Skeletal muscle satellite cell (primary cell): ENCODE data around the gene NUDT4.
"Not testable (repeated sequence)": the region's sequence is repeated elsewhere in the genome, so short reads cannot be mapped to it uniquely, and the experiment has no call there.

Experiments
- H3K27me3 ChIP-seq: 2 replicates; pipeline ENCODE4 v1.7.0; 2013; ENCODE audit warnings: low read length; ENCODE audit not compliant: control insufficient read depth, insufficient read depth
- H3K36me3 ChIP-seq: 2 replicates; pipeline ENCODE4 v1.7.0; 2013; ENCODE audit warnings: mild to moderate bottlenecking, control low read depth, low read length; ENCODE audit not compliant: insufficient read depth
- H3K4me1 ChIP-seq: 2 replicates; pipeline ENCODE4 v1.7.0; 2013; ENCODE audit warnings: low read length; ENCODE audit not compliant: control insufficient read depth, insufficient read depth
- H3K4me2 ChIP-seq: 2 replicates; pipeline ENCODE4 v1.7.0; 2013; ENCODE audit warnings: mild to moderate bottlenecking, low read length
- H3K4me3 ChIP-seq: 2 replicates; pipeline ENCODE4 v1.7.0; 2013; ENCODE audit warnings: low read length
- H3K9ac ChIP-seq: 2 replicates; pipeline ENCODE4 v1.7.0; 2013; ENCODE audit warnings: mild to moderate bottlenecking, low read depth, low read length, moderate library complexity
- H3K9me3 ChIP-seq: replicated peaks from 2 replicates; pipeline ENCODE4 v1.7.0; 2013; ENCODE audit warnings: mild to moderate bottlenecking, control low read depth, low read length

Gene NUDT4

DNA sequence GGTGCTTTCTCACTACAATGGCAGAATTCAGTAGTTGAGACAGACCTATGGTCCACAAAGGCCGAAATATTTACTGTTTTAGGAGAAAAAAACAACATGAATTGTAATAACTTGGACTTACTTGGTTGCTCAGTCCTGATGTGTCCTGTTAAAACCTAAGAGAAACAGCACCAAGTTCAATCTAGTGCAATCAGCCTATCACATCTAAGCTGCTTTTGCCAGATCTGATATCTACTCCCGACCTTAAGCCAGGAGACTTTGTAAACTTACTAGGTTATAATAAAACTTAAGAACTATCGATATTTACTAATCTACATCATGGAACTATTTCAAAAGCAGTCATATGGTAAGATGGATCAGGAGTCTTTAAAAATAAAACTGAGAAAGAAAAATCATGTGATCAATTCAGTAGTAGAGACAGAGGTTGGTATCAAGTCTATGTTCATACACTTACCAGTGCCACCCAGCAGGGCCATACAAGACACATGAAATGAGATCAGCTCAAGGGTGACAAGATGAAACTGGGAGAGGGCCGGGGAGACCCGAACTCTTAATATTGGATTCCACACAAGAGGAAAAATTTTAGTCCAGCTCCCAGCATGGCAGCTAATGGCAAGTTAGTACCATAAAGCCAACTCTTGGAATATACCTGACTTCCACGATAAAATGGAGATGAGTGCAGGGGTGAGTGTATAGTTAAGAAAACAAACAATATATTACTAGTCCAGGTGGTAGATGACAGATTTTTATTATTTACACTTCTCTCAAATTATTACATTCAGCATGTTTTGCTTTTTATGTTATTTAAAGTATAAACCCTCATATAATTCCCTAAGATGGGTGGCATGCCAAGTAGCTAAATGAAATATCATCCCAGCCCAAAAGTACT lies 27.5 kb downstream of the NUDT4 start:
- no peak overlapping the region for H3K4me3 ChIP-seq
- no peak overlapping the region for H3K4me2 ChIP-seq
- H3K27me3 ChIP-seq: no peaks in the 10 kb centered on the region
- peaks cover 31% of the 10 kb centered on the region for H3K36me3 ChIP-seq
- H3K4me1 ChIP-seq: peaks cover 20% of the 10 kb centered on the region
- H3K9ac ChIP-seq: no peak overlapping the region
- no peaks in the 10 kb centered on the region for H3K9me3 ChIP-seq

DNA sequence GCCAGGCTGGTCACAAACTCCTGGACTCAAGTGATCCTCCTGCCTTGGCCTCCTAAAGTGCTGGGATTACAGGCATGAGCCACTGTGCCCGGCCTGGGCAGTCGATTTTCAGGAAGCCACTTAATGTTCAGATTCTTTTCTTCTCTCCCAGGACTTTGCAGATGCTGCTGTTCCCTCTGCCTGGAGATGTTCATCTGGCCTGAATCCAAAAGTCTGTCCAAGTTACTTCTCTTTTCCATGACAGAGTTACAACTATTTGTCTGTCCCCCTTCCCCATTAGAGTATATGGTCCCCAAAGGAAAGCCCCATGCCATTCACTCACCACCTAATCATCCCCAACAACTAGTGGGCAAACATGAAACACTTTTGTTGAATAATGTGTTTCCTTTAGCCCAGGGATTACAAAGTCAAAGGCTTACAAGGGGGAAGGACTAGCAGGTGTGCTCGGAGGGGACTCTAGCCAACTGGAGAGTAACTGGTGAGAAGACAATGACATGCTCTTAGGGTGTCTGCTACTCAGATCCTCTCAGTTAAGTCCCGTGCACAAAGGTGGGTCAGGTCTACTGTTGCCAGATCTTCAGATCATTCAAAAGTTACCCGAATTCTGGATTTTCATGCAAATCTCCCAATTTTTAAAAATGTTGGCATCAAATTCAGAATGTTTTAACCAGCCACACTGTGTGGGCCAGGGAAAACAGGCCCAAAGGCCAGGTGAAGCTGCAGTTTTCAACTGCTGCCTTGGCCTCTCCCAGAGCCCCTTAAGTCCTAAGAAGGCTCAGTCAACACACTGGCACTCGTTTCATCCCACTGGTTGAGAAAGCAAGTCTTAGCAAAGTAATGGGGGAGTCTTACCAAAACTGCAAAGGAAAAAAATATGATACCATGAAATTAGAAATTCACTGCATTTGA lies 29.6 kb downstream of the NUDT4 start:
- H3K9me3 ChIP-seq: no peaks in the 10 kb centered on the region
- peaks cover 32% of the 10 kb centered on the region for H3K4me1 ChIP-seq
- H3K9ac ChIP-seq: no peak overlapping the region
- no peaks in the 10 kb centered on the region for H3K27me3 ChIP-seq
- peaks cover 31% of the 10 kb centered on the region for H3K36me3 ChIP-seq
- no peak overlapping the region for H3K4me2 ChIP-seq
- H3K4me3 ChIP-seq: no peak overlapping the region

DNA sequence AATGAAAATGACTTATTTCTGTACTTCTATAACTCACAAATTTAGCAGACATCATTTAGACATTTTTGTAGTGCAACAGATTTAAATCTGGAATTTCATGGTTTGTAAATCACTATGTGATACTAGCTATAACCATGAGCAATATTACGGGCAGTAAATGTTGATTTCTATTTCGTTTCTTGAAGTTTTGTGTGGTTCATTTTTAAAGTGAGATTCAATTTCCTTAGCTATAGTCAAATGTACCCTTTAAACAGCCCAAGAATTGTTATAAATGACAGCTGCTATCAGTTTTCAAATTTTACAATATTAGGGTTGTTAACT lies 30.2 kb downstream of the NUDT4 start:
- H3K9me3 ChIP-seq: no peaks in the 10 kb centered on the region
- no peak overlapping the region for H3K4me2 ChIP-seq
- no peak overlapping the region for H3K4me3 ChIP-seq
- peaks cover 26% of the 10 kb centered on the region for H3K36me3 ChIP-seq
- no peak overlapping the region for H3K9ac ChIP-seq
- peaks cover 32% of the 10 kb centered on the region for H3K4me1 ChIP-seq
- no peaks in the 10 kb centered on the region for H3K27me3 ChIP-seq

DNA sequence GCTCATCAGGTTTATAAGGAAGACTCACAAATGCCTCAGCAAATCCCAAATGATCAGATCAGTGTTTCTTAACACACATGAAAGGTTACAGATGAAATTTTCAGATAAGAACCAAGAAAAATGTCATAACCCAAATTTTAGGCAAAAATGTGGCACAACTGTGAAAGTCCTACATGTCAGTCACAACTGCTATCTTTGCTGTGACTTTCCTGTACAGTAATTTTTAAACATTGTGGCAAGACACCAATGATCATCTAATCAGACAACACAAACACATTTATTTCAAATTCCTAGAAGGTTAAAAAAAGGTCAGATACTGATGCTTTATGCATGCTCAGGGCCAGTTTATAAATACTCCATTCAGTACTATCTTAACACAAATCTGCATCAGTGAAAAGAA lies 31.1 kb downstream of the NUDT4 start:
- no peak overlapping the region for H3K9ac ChIP-seq
- H3K9me3 ChIP-seq: no peaks in the 10 kb centered on the region
- H3K36me3 ChIP-seq: peaks cover 21% of the 10 kb centered on the region
- peaks cover 32% of the 10 kb centered on the region for H3K4me1 ChIP-seq
- H3K4me3 ChIP-seq: no peak overlapping the region
- no peaks in the 10 kb centered on the region for H3K27me3 ChIP-seq
- no peak overlapping the region for H3K4me2 ChIP-seq

DNA sequence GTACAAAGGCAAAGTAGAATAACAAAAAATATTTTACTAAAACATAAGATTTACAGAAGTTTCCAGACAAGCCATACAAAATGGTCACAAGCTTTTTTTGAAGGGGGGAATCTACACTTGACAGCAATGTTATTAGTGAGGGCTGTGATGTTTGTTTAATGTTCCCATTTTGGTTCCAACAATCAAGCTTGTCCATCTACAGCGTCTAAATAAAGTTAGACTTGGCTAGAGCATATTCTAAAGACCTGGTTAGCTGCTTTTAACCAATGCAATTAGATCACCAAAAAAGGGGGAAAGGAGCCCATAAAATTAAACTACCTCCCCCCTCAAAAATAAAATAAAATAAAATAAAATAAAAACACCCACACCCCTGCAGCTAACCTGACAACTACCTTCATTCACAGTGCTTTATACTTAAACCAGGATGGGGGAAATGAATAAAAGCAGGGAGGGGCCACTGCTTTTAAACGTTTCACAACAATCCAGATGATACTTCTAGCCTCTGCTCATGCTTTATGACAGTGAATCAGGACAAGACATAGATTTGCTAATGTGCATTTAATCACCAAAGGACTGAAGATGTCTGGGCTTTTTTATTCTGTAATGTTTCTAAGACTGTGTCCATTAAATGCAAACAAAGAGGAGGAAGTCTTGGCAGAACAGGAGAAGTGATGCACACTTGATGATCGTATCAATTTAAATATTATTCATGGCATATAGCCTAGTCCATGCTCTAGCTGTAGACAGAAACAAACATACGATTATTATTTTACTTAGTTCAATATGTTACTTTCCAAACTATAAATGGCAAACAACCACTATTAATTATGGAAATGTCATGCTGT lies 31.8 kb downstream of the NUDT4 start:
- not testable (repeated sequence) for H3K9me3 ChIP-seq

DNA sequence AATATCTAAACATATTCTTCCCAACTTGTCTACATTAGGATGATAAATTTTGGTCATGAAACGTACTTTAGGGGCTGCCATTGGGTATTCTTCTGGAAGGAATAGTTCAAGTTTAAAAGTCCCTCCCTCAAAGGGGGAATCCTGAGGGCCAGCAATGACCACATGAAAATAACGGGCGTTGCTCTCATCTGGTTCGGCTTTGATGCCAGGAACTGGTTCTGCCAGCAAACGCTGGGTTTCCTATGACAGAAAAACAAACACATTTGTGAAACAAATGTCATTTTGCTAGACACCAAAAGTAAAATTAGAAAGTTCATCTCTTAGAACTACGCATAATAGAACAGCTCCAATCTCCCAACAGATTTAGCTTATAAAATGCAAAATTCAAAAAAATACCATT lies 33.3 kb downstream of the NUDT4 start:
- not testable (repeated sequence) for H3K9me3 ChIP-seq, H3K4me3 ChIP-seq, H3K4me2 ChIP-seq, H3K9ac ChIP-seq, H3K27me3 ChIP-seq
- peaks cover 39% of the 10 kb centered on the region for H3K4me1 ChIP-seq
- H3K36me3 ChIP-seq: peaks cover 13% of the 10 kb centered on the region

More for the DNA sequence above, 31.8 kb downstream of the NUDT4 start:
- H3K27me3 ChIP-seq, H3K9ac ChIP-seq, H3K4me2 ChIP-seq, H3K4me3 ChIP-seq: not testable (repeated sequence)
- Histone ChIP-seq H3K4me1 (peaks cover 29% of the 10 kb centered on the region), H3K36me3 (peaks cover 13% of the 10 kb centered on the region)

DNA sequence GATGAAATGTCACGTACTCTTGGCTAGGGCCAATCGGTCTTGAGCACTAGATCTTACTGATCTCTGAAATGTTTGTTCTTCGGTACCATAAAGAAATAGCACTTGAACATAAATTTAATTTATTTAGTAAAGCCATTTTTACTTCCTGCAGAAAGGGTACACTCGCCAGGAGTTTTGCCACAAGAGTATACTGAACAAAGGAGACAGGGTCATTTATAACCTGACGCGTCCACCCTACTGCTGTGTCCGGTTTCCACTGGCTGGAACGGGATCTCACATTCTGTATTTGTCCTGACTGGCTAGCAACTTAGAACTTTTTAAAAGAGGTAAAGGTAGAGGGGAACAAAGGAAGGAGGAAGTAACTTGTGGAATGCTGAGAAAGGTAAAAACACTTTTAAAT lies 34.7 kb downstream of the NUDT4 start:
- H3K36me3 ChIP-seq, H3K9ac ChIP-seq, H3K4me2 ChIP-seq, H3K4me3 ChIP-seq, H3K27me3 ChIP-seq, H3K9me3 ChIP-seq: not testable (repeated sequence)
- peaks cover 45% of the 10 kb centered on the region for H3K4me1 ChIP-seq

DNA sequence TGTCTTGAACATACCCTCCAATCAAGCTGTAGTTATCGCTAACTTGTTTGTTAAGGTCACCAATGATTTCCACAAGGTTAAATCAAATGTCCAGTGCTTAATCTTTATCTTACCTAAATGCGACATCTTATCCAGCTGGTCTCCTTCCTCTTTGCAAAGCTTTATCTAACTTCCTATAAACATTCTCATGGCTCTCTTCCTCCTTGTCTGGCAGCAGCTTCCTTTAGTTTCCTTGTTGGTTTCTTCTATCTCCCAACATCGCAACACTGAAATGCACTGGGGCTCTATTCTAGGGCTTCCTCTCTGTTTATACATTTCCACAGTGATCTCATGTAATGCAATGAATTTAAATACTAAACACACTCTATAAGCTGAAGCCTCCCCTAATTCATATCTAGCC lies 35.3 kb downstream of the NUDT4 start:
- Histone ChIP-seq H3K4me1 (peaks cover 45% of the 10 kb centered on the region), H3K4me2 (no peak overlapping the region), H3K36me3 (peaks cover 6% of the 10 kb centered on the region), H3K27me3 (no peaks in the 10 kb centered on the region), H3K9me3 (no peaks in the 10 kb centered on the region), H3K9ac (no peak overlapping the region), H3K4me3 (no peak overlapping the region)

DNA sequence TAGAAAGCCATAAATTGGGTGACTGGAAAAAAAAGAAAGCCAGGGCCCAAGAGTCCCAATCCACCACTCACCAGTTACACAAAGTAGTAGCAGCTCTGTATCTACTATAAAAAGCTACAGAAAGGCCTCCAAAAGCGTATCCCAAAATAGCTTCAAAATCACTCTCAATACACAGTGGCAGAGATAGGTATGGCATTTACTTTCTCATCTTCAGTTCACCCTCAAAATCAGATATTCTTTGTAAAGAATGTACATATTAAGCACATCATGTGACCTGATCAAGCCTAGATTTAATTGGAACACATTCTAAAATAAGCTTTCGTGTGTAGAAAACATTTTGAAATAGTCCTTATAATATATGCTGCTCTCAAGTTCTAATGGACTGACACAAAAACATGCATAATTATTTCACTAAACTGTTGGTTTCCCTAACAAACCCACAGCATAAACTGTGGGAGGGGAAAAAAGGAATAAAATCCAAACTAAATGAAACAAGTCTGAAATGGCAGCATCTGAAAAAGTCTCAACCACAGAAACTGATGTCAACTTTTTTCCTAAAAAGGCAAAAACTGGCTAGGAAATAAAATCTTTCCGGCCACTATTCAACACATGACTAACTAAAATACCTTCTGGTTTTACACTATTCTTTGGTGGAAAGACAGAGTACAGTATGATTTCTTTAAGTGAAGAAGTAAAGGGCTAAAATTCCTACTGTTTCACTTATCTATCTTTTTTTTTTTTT lies 38.2 kb downstream of the NUDT4 start:
- Histone ChIP-seq H3K9me3 (no peaks in the 10 kb centered on the region), H3K4me2 (peak overlapping the region; percentile 48), H3K27me3 (no peaks in the 10 kb centered on the region), H3K4me3 (peak overlapping the region; percentile 38), H3K9ac (peak overlapping the region; percentile 38), H3K36me3 (no peaks in the 10 kb centered on the region), H3K4me1 (peaks cover 21% of the 10 kb centered on the region)

DNA sequence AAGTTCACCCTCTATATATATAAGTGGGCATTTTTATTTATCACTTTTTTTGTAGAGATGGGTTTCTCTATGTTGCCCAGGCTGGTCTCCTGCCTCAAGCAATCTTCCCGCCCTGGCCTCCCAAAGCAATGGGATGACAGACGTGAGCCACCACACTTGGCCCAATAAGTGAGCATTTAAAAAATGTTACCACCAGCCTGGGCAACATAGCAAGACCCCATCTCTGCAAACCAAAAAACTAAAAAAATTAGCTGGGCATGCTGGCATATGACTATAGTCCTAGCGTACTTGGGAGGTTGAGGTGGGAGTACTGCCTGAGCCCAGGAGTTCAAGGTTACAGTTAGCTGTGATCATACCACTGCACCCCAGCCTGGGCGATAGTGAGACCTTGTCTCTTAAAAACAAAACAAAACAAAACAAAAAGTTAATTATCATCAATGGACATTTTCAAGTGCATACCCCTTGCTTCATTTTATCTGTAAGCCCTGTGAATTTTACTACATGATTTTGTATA lies 40.3 kb downstream of the NUDT4 start:
- H3K4me2 ChIP-seq: no peak overlapping the region
- H3K9ac ChIP-seq: no peak overlapping the region
- H3K27me3 ChIP-seq: no peaks in the 10 kb centered on the region
- H3K36me3 ChIP-seq: no peaks in the 10 kb centered on the region
- H3K4me1 ChIP-seq: peaks cover 16% of the 10 kb centered on the region
- no peaks in the 10 kb centered on the region for H3K9me3 ChIP-seq
- no peak overlapping the region for H3K4me3 ChIP-seq
